Measurements from ENCODE around the gene LRCH4.

GRCh38 chr7:100545360-100546128 is 40.4 kb downstream of the LRCH4 start:
- TF ChIP-seq POLR2AphosphoS5 (IDR thresholded peaks at IDR 0.05; ENCODE audit: borderline replicate concordance, low read depth, low read length) (no peak), EZH2 (IDR thresholded peaks at IDR 0.05) (no peak), FOXP2 (optimal IDR thresholded peaks at IDR 0.05; ENCODE audit: control extremely low read depth, extremely low read length, insufficient read depth) (no peak)

Measured in SK-N-MC (cell line).